DMS114 treated with DMSO at 0.1 percent for 48 hours (cell line): Measurements from ENCODE around the gene GNB1L.
"Not testable (repeated sequence)": the region's sequence is repeated elsewhere in the genome, so short reads cannot be mapped to it uniquely, and the experiment has no call there.

Experiments used
- DNase-seq: peaks from one replicate; lab custom pipeline; 2025; ENCODE audit not compliant: unreplicated experiment; lab: John Stamatoyannopoulos, UW

Gene GNB1L

GRCh38 chr22:19798003-19798665 is 56.5 kb downstream of the GNB1L start:
- no peak for DNase-seq

GRCh38 chr22:19797086-19798002 is 57.3 kb downstream of the GNB1L start:
- no peak for DNase-seq

- no peak for DNase-seq
Measured at GRCh38 chr22:19796160-19796559, 58.5 kb downstream of the GNB1L start.

GRCh38 chr22:19795617-19796008 is 59.1 kb downstream of the GNB1L start:
- no peak for DNase-seq

GRCh38 chr22:19793661-19794310 is 60.9 kb downstream of the GNB1L start:
- no peak for DNase-seq

GRCh38 chr22:19793161-19793560 is 61.5 kb downstream of the GNB1L start:
- no peak for DNase-seq

GRCh38 chr22:19792383-19792896 is 62.2 kb downstream of the GNB1L start:
- DNase-seq, result not testable (repeated sequence)

- no peak for DNase-seq
Measured at GRCh38 chr22:19791894-19792293, 62.8 kb downstream of the GNB1L start.

GRCh38 chr22:19791243-19791642 is 63.4 kb downstream of the GNB1L start:
- DNase-seq, result no peak

GRCh38 chr22:19789828-19790227 is 64.8 kb downstream of the GNB1L start:
- DNase-seq, result no peak

- no peak for DNase-seq
Measured at GRCh38 chr22:19789406-19789805, 65.3 kb downstream of the GNB1L start.

- DNase-seq, result no peak
Measured at GRCh38 chr22:19788661-19789225, 65.9 kb downstream of the GNB1L start.

- no peak for DNase-seq
Measured at GRCh38 chr22:19787849-19788141, 66.9 kb downstream of the GNB1L start.

GRCh38 chr22:19786959-19787848 is 67.5 kb downstream of the GNB1L start:
- no peak for DNase-seq

- DNase-seq, result no peak
Measured at GRCh38 chr22:19786264-19786585, 68.4 kb downstream of the GNB1L start.

- DNase-seq, result no peak
Measured at GRCh38 chr22:19785461-19786263, 69.0 kb downstream of the GNB1L start.

- no peak for DNase-seq
Measured at GRCh38 chr22:19784384-19785175, 70.1 kb downstream of the GNB1L start.

- no peak for DNase-seq
Measured at GRCh38 chr22:19783586-19784383, 70.9 kb downstream of the GNB1L start.
